ENCODE results near the gene CHST8. TPM values are rescaled to one million over a fixed set of nuclear protein-coding genes. Genes with fewer than 3 reads are reported as not detected.

The CHST8 gene
- total RNA-seq, 2 donors from 2014 or later = not detected

DNA sequence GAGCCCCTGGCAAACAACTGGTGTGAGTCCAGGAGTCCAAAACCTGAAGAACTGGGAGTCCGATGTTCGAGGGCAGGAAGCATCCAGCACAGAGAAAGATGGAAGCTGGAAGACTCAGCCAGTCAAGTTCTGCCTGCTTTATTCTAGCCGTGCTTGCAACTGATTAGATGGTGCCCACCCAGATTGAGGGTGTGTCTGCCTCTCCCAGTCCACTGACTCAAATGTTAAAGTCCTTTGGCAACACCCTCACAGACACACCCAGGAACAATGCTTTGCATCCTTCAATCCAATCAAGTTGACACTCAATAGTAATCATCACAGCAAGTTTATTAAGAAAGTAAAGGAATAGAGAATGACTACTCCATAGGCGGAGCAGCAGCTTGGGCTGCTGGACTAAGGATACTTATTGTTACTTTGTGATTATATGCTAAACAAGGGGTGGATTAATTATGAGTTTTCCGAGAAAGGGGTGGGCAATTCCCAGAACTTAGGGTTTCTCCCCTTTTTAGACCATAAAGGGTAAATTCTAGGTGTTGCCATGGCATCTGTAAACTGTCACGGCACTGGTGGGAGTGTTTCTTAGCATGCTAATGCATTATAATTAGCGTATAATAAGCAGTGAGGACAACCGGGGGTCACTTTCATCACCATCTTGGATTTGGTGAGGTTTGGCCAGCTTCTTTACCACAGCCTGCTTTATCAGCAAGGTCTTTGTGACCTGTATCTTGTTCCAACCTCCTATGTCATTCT lies 109.3 kb downstream of the CHST8 start:
- H3K4me1 Mint-ChIP-seq (ENCODE audit: low read depth in 2 of 2) = no peaks in the 10 kb centered on the region
- no peak overlapping the region for H3K4me3 Mint-ChIP-seq
- no peaks in the 10 kb centered on the region for H3K36me3 Mint-ChIP-seq
- no peak overlapping the region for H3K27ac Mint-ChIP-seq
- H3K9me3 Mint-ChIP-seq = no peaks in the 10 kb centered on the region
- DNase-seq (ENCODE audit: low spot score) = no peak
- peaks cover 0 to 7% of the 10 kb centered on the region in 2 donors for H3K27me3 Mint-ChIP-seq
- no peak for ATAC-seq

DNA sequence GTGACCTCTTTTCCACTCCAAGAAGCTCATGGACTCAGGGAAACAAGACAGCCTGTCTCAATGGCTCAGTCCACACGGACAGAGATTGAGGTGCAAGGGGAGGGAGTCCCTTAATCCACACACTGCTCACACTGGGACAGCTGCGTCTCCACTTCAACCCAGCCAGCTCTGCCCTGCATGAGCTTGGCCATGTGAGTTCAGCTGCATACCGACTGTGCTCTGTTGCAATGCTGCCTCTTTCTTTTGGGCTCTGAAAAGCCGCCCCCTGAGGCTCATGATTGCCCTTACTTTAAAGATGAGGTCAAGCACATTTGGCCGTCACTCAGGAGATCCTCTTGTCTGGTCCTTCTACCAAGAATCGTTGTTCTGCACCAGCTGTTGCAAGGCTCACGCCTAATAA lies 110.1 kb downstream of the CHST8 start:
- ATAC-seq = no peak
- no peak overlapping the region for H3K4me3 Mint-ChIP-seq
- H3K27ac Mint-ChIP-seq = no peak overlapping the region
- H3K4me1 Mint-ChIP-seq (ENCODE audit: low read depth in 2 of 2) = no peaks in the 10 kb centered on the region
- no peaks in the 10 kb centered on the region for H3K9me3 Mint-ChIP-seq
- no peak for DNase-seq (ENCODE audit: low spot score)
- no peaks in the 10 kb centered on the region for H3K36me3 Mint-ChIP-seq
- peaks cover 0 to 7% of the 10 kb centered on the region in 2 donors for H3K27me3 Mint-ChIP-seq

DNA sequence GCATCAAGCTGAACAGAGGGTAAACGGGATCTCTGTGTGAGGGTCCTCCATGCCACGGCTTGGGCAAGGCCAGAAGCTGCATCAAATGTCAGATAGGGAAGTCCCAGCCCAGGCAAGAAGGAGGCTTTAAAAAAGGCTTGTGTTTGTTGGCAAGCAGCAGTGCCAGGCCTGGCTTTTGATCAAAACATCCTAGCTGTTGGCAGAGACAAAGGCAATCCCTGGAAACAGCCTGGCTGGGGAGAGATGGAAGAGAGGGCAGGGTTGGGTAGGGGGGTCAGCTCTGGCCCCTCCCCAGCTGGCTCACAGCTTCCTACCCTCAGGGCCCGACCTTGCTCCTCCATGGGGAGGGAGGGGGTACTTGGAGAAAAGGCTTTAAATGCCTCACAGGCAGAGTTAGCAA lies 113.2 kb downstream of the CHST8 start:
- H3K4me3 Mint-ChIP-seq = no peak overlapping the region
- no peaks in the 10 kb centered on the region for H3K4me1 Mint-ChIP-seq (ENCODE audit: low read depth in 2 of 2)
- no peaks in the 10 kb centered on the region for H3K36me3 Mint-ChIP-seq
- no peak for DNase-seq (ENCODE audit: low spot score)
- ATAC-seq = peak in 1 of 2 donors; percentile 34
- no peaks in the 10 kb centered on the region for H3K9me3 Mint-ChIP-seq
- peaks cover 0 to 5% of the 10 kb centered on the region in 2 donors for H3K27me3 Mint-ChIP-seq
- H3K27ac Mint-ChIP-seq = no peak overlapping the region

DNA sequence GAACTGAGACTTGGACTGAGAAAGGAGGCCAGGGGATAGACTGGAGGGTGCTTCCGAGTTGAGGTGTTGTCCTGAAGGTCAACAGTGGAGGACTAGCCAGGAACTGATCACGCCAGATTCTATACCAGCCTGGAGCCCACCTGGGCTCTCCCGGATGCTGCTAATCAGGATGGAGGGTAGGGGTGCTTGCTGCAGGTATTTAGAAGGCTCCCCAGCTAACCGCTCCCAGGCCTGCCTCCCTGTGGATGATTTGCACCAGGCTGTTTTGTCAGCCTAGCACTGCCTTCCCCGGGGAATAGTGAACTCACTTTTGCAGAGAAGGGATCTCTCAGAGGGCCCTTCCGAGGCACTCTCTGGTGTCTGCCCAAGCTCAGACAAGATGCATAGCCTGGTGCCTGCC lies 114.4 kb downstream of the CHST8 start:
- H3K9me3 Mint-ChIP-seq = no peaks in the 10 kb centered on the region
- H3K27me3 Mint-ChIP-seq = peaks cover 0 to 5% of the 10 kb centered on the region in 2 donors
- no peak overlapping the region for H3K4me3 Mint-ChIP-seq
- DNase-seq (ENCODE audit: low spot score) (peak; percentile 38), ATAC-seq (peak in 1 of 2 donors; percentile 16)
- H3K27ac Mint-ChIP-seq = no peak overlapping the region
- H3K4me1 Mint-ChIP-seq (ENCODE audit: low read depth in 2 of 2) = no peaks in the 10 kb centered on the region
- H3K36me3 Mint-ChIP-seq = no peaks in the 10 kb centered on the region

DNA sequence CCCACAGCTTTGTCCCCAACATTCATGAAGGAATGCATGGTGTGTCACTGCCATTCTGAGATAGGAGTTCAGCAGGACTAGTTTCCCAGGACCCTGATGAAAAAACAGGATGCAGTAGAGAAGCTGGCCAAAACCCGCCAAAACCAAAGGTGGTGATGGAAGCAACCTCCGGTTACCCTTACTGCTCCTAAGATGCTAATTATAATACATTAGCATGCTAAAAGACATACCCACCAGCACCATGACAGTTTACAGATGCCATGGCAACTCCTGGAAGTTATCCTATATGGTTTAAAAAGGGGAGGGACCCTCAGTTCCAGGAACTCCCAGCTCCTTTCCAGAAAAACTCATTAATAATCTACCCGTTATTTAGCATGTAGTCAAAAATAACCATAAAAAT lies 115.0 kb downstream of the CHST8 start:
- H3K9me3 Mint-ChIP-seq = no peaks in the 10 kb centered on the region
- peaks cover 0 to 5% of the 10 kb centered on the region in 2 donors for H3K27me3 Mint-ChIP-seq
- no peak overlapping the region for H3K4me3 Mint-ChIP-seq
- DNase-seq (ENCODE audit: low spot score) (peak; percentile 16), ATAC-seq (no peak)
- no peaks in the 10 kb centered on the region for H3K36me3 Mint-ChIP-seq
- H3K27ac Mint-ChIP-seq = no peak overlapping the region
- H3K4me1 Mint-ChIP-seq (ENCODE audit: low read depth in 2 of 2) = no peaks in the 10 kb centered on the region

DNA sequence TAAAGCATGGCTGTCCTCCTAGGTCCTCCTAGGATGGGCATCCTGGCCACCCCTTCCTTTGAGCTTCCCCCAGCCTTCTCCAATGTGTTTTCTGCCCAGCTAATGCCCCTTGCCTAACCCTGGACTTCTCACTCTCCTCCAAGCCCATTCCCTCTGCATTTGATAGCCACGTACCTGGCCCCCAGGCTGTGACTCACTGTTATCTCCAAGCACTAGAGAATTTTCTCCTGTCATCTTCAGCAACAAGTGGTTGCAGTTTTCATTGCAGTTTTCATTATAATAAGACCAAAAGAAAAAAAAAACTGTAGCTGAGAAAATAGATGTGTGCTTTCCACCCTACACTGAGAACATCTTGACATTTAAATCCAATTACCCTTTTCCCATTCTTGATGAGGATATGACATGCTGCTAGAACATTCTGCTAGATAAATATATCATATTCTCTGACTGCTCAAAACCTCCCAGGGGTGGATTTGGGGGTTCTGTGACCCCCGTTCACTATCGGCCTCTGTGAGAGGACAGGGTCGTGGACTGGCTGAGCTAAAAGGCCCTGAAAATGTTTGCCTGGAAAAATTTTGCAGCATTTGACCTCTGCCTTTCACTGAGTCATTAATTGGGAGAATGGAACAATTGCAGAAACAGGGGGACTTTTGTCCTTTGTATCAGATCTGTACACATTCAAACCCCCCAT lies 116.1 kb downstream of the CHST8 start:
- Mint-ChIP-seq H3K9me3 (no peaks in the 10 kb centered on the region), H3K36me3 (no peaks in the 10 kb centered on the region), H3K4me3 (no peak overlapping the region), H3K27ac (no peak overlapping the region), H3K27me3 (peaks cover 0 to 5% of the 10 kb centered on the region in 2 donors), H3K4me1 (ENCODE audit: low read depth in 2 of 2) (no peaks in the 10 kb centered on the region)
- ATAC-seq (no peak), DNase-seq (ENCODE audit: low spot score) (no peak)

DNA sequence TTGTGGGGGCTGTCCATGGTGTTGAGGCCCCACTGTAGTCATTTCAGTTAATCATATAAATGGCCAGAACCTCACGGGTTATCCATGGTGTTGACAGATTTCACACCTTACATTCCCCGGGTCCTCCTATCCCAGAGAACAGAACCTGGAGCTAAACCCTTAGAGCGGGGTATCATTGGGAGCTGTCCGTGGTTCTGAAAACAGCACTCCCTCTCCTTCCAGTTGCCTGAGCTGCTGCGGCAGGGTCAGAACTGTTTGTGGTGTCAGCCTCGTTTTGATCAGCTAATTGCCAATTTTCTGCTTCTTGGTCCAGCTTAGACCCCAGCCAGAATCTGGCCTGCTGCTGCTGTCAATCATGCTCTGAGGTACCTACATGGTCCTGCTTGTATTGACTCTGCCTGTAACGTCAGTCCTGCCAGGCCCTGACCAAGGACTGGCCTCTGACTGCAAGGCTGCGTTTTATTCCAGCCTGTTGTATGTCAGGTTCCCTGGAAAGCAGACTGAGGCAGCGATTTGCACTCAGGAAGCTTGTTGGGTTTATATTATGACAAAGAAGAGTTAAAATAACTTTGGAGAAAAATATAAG lies 119.2 kb downstream of the CHST8 start:
- no peak for DNase-seq (ENCODE audit: low spot score)
- Mint-ChIP-seq H3K36me3 (no peaks in the 10 kb centered on the region), H3K4me1 (ENCODE audit: low read depth in 2 of 2) (no peaks in the 10 kb centered on the region), H3K27me3 (peaks cover 1 to 8% of the 10 kb centered on the region in 2 donors), H3K4me3 (no peak overlapping the region), H3K27ac (no peak overlapping the region), H3K9me3 (no peaks in the 10 kb centered on the region)
- peak in 1 of 2 donors; percentile 15 for ATAC-seq

DNA sequence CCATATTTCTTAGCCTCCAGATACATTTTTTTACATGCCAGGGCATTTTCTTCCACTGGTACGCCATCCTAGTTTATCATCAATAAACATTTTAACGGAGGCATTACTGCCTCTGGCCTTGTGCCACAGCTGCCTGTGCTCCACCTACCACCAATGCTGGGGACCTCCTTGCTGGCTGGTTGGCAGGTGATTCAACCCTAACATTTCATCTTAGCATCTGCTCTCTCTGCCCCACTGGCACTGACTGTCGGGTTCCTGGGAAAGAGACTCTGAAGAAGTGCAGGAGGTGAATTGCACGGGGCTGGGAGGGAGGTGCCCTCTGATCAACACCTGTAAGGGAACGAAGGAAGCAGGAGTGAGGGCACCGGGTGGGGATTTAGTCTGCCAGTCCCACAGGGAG lies 123.5 kb downstream of the CHST8 start:
- no peaks in the 10 kb centered on the region for H3K4me1 Mint-ChIP-seq (ENCODE audit: low read depth in 2 of 2)
- H3K27me3 Mint-ChIP-seq = peaks cover 12 to 15% of the 10 kb centered on the region in 2 donors
- H3K4me3 Mint-ChIP-seq = no peak overlapping the region
- H3K9me3 Mint-ChIP-seq = no peaks in the 10 kb centered on the region
- no peak for ATAC-seq
- no peak overlapping the region for H3K27ac Mint-ChIP-seq
- no peaks in the 10 kb centered on the region for H3K36me3 Mint-ChIP-seq
- no peak for DNase-seq (ENCODE audit: low spot score)

DNA sequence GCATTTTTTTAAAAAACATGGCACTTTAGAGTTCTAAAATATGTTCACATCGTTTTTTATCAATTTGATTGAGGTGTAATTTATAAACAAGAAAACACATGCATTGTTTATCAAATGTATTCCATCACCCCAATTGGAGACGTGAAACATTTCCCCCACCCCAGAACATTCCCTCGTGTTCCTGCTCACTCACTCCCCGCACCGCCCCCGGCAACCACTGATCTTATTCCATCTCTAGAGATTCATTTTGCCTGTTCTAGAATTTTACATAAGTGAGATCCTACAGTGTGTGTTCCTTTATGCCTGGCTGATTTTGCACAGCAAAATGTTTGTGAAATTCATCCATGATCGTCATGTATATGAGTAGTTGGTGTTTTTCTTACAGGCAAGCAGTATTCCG lies 124.4 kb downstream of the CHST8 start:
- H3K9me3 Mint-ChIP-seq = no peaks in the 10 kb centered on the region
- H3K4me3 Mint-ChIP-seq = no peak overlapping the region
- H3K27me3 Mint-ChIP-seq = peaks cover 10 to 15% of the 10 kb centered on the region in 2 donors
- DNase-seq (ENCODE audit: low spot score) (no peak), ATAC-seq (no peak)
- H3K27ac Mint-ChIP-seq = no peak overlapping the region
- H3K36me3 Mint-ChIP-seq = no peaks in the 10 kb centered on the region
- no peaks in the 10 kb centered on the region for H3K4me1 Mint-ChIP-seq (ENCODE audit: low read depth in 2 of 2)

DNA sequence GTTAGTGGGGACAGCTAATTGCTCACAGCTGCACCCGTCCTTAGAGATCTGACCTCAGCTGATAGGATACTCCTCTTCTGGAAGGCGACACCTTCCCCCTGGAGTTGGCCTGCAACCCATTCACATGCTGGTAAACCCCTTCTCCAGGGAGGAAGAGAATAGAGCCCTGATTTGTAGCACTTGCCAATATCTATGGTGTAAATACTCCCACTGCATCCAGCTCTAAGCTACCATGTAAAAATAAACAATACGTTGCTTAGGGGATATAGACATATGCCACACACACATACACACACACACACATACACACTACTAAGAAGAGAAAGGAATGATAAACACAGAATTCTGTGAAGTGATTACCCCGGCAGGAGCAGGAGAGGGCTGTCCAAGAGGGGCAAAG lies 125.5 kb downstream of the CHST8 start:
- DNase-seq (ENCODE audit: low spot score) = no peak
- H3K36me3 Mint-ChIP-seq = no peaks in the 10 kb centered on the region
- H3K4me3 Mint-ChIP-seq = no peak overlapping the region
- H3K9me3 Mint-ChIP-seq = no peaks in the 10 kb centered on the region
- H3K4me1 Mint-ChIP-seq (ENCODE audit: low read depth in 2 of 2) = no peaks in the 10 kb centered on the region
- no peak for ATAC-seq
- H3K27me3 Mint-ChIP-seq = peaks cover 10 to 15% of the 10 kb centered on the region in 2 donors
- no peak overlapping the region for H3K27ac Mint-ChIP-seq

DNA sequence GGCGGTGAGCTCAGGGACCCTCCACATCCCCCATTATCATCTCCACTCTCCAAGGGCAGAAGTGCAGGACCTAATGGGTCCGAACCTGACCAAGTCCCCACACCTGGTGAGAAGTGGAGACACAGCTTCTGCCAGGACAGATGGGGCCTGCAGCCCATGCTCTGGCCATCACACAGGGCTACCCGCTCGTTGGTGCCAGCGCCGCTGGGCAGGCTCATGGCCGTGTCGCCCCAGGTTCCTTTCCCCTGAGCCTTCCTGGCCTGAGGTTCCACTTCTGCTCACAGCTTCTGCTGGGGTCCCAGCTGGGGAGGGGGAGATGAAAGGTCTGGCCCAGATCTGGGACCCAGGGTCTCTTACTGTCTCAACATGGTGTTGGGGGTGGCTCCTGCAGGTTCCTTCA lies 126.5 kb downstream of the CHST8 start:
- H3K36me3 Mint-ChIP-seq = no peaks in the 10 kb centered on the region
- H3K27me3 Mint-ChIP-seq = peaks cover 10 to 15% of the 10 kb centered on the region in 2 donors
- H3K4me1 Mint-ChIP-seq (ENCODE audit: low read depth in 2 of 2) = no peaks in the 10 kb centered on the region
- no peaks in the 10 kb centered on the region for H3K9me3 Mint-ChIP-seq
- H3K27ac Mint-ChIP-seq = no peak overlapping the region
- DNase-seq (ENCODE audit: low spot score) (no peak), ATAC-seq (no peak)
- no peak overlapping the region for H3K4me3 Mint-ChIP-seq

DNA sequence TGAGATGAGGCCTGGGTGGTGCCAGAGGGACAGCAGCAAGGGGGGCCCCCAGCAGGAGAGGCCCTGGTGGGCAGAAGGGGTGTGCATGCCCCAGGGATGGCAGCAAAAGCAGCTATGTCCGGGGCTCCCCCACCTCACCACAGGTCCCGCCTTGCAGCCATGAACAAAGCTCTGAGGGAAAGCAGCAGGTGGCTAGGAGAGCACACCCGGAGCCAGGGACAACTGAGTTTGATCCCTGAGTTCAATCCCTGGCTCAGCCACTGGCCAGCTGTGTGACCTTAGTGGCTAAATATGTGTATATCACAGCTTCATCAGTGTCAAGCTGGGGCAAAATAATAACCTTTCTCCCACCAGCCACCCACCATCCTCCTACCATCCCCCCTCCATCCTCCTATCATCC lies 127.3 kb downstream of the CHST8 start:
- no peak for DNase-seq (ENCODE audit: low spot score)
- no peak for ATAC-seq
- Mint-ChIP-seq H3K27ac (no peak overlapping the region), H3K4me1 (ENCODE audit: low read depth in 2 of 2) (no peaks in the 10 kb centered on the region), H3K36me3 (no peaks in the 10 kb centered on the region), H3K27me3 (peaks cover 9 to 15% of the 10 kb centered on the region in 2 donors), H3K4me3 (no peak overlapping the region), H3K9me3 (no peaks in the 10 kb centered on the region)

DNA sequence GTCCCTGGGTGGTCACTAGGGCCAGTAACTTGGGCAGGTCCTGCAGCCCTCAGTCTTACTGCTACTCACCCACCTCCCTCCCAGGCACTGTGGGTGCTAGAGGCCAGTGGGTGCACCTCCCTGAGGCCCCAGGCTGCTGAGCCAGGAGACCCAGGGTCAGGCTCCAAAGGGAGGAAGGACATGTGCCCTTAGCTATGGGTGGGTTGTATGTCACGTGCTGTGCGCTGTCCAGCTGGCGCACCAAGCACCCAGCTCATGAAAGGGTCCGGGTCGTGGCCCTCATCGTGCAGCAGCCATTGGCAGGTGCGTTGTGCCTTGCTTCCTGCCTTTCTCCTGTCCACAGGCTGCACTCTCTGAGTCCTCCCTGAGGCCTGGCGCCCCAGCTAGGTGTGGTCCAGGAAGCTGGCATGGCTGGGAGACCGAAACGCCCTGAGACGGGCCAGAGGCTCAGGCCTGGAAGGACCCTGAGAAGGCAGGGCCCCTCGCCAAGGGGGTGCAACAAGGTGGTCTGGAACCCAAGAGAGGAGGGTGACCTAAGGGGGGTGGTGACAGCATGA lies 127.9 kb downstream of the CHST8 start:
- Mint-ChIP-seq H3K36me3 (no peaks in the 10 kb centered on the region), H3K9me3 (no peaks in the 10 kb centered on the region), H3K4me3 (no peak overlapping the region), H3K27me3 (peaks cover 7 to 15% of the 10 kb centered on the region in 2 donors), H3K27ac (no peak overlapping the region), H3K4me1 (ENCODE audit: low read depth in 2 of 2) (no peaks in the 10 kb centered on the region)
- no peak for ATAC-seq
- DNase-seq (ENCODE audit: low spot score) = no peak

Measured in natural killer cell treated with Interleukin-12 subunit alpha and Interleukin-12 subunit beta and Interleukin-15 and Interleukin-18, amount 100 ng/mL, for 72 hours (primary cell).